Myocyte (in vitro differentiated cells): Measurements from ENCODE around the gene IGLON5. TPM values are rescaled to one million over a fixed set of nuclear protein-coding genes. Genes with fewer than 3 reads are reported as not detected.

ENCODE experiments used
- DNase-seq: peaks from one replicate; pipeline ENCODE4 v3.0.0-alpha.2; 2012; ENCODE audit warnings: low read depth
- total RNA-seq: library from RNA; depleted of rRNA; stranded (reverse); fragments of >200 nt; gene quantifications from 2 replicates; pipeline ENCODE4 v1.2.3, GENCODE V29; 2014

The IGLON5 gene
- total RNA-seq, 1 donor from 2014 or later = not detected

GRCh38 chr19:51317376-51317775 is 5.9 kb downstream of the IGLON5 start:
- no peak for DNase-seq

DNA sequence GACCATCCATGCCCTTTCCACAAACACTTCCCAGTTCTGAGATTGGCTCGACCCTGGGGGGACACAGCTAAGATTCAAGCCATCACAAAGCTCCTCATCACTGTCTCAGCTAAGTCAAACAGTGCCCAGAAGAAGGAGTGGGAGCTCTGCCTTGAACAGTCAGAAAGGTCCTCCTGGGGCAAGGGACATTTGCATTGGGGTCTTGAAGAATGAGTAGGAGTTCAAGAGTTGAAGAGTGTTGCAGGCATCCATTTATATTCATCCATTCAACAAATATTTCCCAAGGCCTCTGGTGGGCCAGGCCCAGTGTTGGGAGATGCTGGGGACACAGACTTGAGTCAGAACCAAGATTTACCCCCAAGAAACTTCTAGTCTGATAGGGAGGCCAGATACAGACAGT is 6.5 kb downstream of the IGLON5 start:
- no peak for DNase-seq

- no peak for DNase-seq
Observed at GRCh38 chr19:51318687-51319648, 7.5 kb downstream of the IGLON5 start.

DNA sequence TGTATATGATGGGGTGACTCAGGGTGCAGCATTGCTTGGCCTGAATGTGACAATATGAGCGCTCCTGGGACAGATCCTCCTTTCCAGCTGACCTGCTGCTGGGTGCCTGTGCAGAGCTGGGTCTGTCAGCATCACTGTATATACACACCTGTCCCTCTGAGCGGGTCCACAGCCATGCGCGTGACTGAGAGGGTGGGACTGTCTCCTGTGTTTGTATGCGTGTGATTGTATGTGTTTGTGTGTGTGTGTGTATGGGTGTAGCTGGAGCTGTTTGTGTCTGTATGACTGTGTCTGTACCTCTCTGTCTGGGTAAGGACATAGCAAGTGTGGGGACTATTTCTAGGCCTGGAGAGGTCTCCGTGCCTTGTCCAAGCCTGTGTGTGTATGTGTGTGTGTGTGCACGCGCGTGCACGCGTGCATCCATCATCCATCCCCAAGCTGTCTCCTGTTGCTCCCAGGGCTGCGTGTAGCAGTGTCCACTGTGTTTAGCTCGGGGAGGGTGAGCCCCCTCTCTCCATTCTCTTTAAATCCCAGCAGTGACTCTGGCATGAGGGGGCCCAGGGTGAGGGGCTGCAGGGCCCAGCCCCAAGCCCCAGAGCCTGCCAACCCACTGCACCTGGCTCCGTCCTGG is 8.3 kb downstream of the IGLON5 start:
- no peak for DNase-seq

- no peak for DNase-seq
Observed at GRCh38 chr19:51320280-51320657, 8.8 kb downstream of the IGLON5 start.

- DNase-seq = no peak
Observed at GRCh38 chr19:51321799-51322198, 10.4 kb downstream of the IGLON5 start.

GRCh38 chr19:51323481-51324166 is 12.2 kb downstream of the IGLON5 start:
- DNase-seq = no peak

DNA sequence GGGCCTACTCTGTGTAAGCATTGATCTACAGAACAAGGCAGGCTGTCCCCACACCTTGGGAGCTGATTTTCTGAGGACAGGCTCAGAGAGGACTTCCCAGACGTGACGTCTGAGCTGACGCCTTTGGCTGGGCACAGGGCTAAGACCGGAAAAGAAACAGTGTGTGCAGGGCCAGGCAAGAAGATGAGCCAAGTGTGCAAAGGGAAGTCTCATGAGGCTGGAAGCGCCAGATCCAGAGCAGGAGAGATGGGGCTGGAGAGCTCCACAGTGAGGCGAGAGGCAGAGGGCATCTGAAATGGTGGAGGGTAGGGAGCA is 12.7 kb downstream of the IGLON5 start:
- DNase-seq = no peak

GRCh38 chr19:51325161-51325976 is 13.9 kb downstream of the IGLON5 start:
- DNase-seq = peak; percentile 32

DNA sequence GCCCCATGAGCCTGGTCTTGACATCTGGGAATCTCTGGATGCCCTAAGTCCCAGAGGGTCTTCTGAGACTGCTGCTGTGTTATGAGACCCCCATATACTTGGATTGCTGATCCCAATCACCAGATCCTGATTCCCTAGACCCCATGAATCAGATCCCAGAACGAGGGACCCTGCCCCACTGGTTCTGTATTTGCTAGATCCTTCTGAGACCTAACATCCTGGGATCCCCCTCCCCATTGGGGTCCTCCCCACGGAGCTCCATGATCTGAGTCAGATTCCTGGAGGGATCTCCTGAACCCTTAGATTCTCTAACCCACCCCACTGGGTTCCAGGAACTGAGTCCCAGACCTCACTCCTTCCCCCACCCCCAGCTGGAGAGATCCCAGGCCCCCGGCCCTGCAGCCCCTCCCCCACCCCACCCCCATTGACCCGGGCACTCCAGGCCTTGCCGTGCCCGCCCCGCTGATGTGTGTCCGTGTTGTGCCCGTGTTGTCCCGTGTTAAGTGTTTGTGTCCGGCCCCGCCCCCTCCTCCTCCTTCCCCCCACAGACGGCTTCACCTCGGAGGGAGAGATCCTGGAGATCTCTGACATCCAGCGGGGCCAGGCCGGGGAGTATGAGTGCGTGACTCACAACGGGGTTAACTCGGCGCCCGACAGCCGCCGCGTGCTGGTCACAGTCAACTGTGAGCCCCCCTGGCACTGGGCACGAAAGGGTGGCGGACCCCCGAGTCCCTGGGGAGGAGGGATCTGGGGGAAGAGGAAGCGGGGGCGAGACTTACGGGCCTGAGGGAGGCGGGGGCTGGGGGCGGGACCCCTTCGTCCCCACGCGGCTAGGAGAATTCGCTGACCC is 15.0 kb downstream of the IGLON5 start:
- DNase-seq = no peak

- no peak for DNase-seq
Observed at GRCh38 chr19:51327066-51328001, 15.9 kb downstream of the IGLON5 start.

- no peak for DNase-seq
Observed at GRCh38 chr19:51329411-51329810, 18.0 kb downstream of the IGLON5 start.

- no peak for DNase-seq
Observed at GRCh38 chr19:51330366-51330765, 18.9 kb downstream of the IGLON5 start.

- no peak for DNase-seq
Observed at GRCh38 chr19:51331193-51331592, 19.7 kb downstream of the IGLON5 start.

DNA sequence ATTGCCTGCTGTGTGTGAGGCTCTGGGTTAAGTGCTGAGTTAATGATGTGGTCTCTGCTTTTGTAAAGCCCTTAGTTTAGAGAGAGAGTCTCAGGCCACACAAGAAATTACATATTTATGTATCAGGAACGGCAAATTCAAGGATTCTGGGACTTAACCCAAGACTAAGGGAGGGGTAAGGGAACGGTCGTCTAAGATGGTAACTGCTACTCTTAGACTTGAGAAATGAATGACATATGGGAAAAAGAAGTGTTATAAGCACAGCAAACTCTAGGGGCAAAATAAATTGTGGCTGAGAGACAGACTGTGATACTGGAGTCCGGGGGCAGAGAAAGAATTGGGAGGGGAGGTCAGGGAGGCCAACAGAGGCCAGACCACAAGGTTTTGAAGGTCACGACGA is 20.3 kb downstream of the IGLON5 start:
- DNase-seq = no peak

DNA sequence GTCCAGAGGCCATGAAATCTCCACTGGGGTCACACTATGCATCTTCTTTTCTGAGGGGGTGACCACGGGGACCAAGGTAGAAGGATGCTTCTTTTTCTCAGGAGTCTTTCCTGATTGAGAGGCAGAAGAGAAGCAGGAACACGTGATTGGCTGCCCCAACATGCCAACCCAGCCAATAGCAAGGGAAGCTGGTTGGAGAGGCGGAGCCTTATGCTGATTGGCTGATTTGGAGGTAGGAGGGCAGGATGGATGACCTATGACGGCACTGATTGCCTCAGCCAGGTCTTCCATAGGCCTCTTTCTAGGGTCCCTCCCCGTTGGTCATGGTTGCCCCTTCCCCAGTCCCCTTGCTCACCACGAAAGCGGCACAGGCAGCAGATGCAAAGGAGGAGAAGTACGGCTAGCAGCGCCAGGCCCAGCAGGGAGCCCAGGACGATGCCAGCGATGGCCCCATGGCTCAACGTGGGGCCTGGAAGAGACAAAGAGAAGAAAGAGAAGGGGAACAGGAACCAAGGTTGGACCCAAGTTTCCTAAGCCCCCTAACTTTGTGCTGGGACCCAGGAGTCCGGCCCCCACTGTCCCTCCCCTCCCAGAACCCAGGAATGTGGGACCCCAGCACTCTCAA is 22.5 kb downstream of the IGLON5 start:
- DNase-seq = no peak

GRCh38 chr19:51337141-51337860 is 25.9 kb downstream of the IGLON5 start:
- no peak for DNase-seq
